PC-9 (cell line): ENCODE results near the gene CTIF. TPM values are rescaled to one million over a fixed set of nuclear protein-coding genes. Genes with fewer than 3 reads are reported as not detected.
A peak's percentile ranks its signal among the peaks of the same experiment; 100 is the strongest.

Experiments used
- BruUV-seq: library from RNA; stranded (reverse); fragments of 400-500 nt; replicated peaks from 2 replicates; lab custom pipeline; 2021; lab: Mats Ljungman, UMichigan
- CTCF ChIA-PET: fragments of 300-600 bp; sonication (Branson Sonifier 250); formaldehyde crosslinking; loops from one replicate; lab custom pipeline; 2022; ENCODE audit warnings: antibody characterized with exemption; lab: Charles Lee
- POLR2A ChIA-PET: fragments of 300-600 bp; sonication (Branson Sonifier 250); formaldehyde crosslinking; loops from one replicate; lab custom pipeline; 2022; ENCODE audit warnings: antibody characterized with exemption; ENCODE audit not compliant: unreplicated experiment; lab: Charles Lee
- DNase-seq, 2 experiments: peaks; one replicate each; pipeline versions ENCODE4 v3.0.0 to v3.0.0-alpha.2; 2015 to 2022; ENCODE audit warnings: mixed read lengths in 1 of 2
- H2AFZ ChIP-seq: fragments of 200-600 bp; sonication (generic); 2 replicates; pipeline ENCODE4 v1.8.1; 2017; ENCODE audit warnings: antibody characterized with exemption
- H3F3A ChIP-seq: fragments of 200-600 bp; sonication (generic); 2 replicates; pipeline ENCODE4 v1.8.1; 2017; ENCODE audit warnings: antibody characterized with exemption, mild to moderate bottlenecking, low read depth; ENCODE audit not compliant: insufficient read depth
- H3K27ac ChIP-seq: fragments of 200-600 bp; sonication (generic); 2 replicates; pipeline ENCODE4 v1.6.1; 2016; ENCODE audit warnings: mixed run types
- H3K27me3 ChIP-seq: fragments of 200-600 bp; sonication (generic); 2 replicates; pipeline ENCODE4 v1.6.1; 2016; ENCODE audit warnings: low read depth, mixed run types; ENCODE audit not compliant: insufficient read depth
- H3K36me3 ChIP-seq: fragments of 200-600 bp; sonication (generic); 2 replicates; pipeline ENCODE4 v1.6.1; 2016; ENCODE audit warnings: low read depth, mixed run types
- H3K4me1 ChIP-seq: fragments of 200-600 bp; sonication (generic); replicated peaks from 2 replicates; pipeline ENCODE4 v1.6.1; 2016; ENCODE audit warnings: mixed run types; ENCODE audit not compliant: insufficient read depth
- H3K4me2 ChIP-seq: fragments of 200-600 bp; sonication (generic); 2 replicates; pipeline ENCODE4 v1.6.1; 2017; ENCODE audit warnings: mixed run types
- H3K4me3 ChIP-seq: fragments of 200-600 bp; sonication (generic); 2 replicates; pipeline ENCODE4 v1.6.1; 2016; ENCODE audit warnings: mixed run types
- H3K79me2 ChIP-seq: fragments of 200-600 bp; sonication (generic); 2 replicates; pipeline ENCODE4 v1.6.1; 2017; ENCODE audit warnings: low read depth, mixed run types
- H3K9me2 ChIP-seq: fragments of 200-600 bp; sonication (generic); 2 replicates; pipeline ENCODE4 v1.8.1; 2017; ENCODE audit warnings: mild to moderate bottlenecking; ENCODE audit not compliant: insufficient read depth
- H3K9me3 ChIP-seq: fragments of 200-600 bp; sonication (generic); 2 replicates; pipeline ENCODE4 v1.8.1; 2016; ENCODE audit warnings: low read depth; ENCODE audit not compliant: insufficient read depth
- H4K20me1 ChIP-seq: fragments of 200-600 bp; sonication (generic); 2 replicates; pipeline ENCODE4 v1.8.1; 2017; ENCODE audit not compliant: insufficient read depth
- EZH2 ChIP-seq: fragments of 200-600 bp; sonication (generic); IDR thresholded peaks from 2 replicates; pipeline ENCODE4 v1.8.0; 2017; ENCODE audit warnings: antibody characterized with exemption, low read depth
- intact Hi-C: fragments of 100-400 bp; cut with micrococcal nuclease; formaldehyde crosslinking; loops from one replicate; pipeline ENCODE4 v1.10.0; 2022; ENCODE audit not compliant: unreplicated experiment
- total RNA-seq: library from RNA; stranded (reverse); gene quantifications from 2 replicates; pipeline ENCODE4 v1.2.3, GENCODE V29; 2021
- TF ChIP-seq, protein P1 (sequence below): fragments of 200-600 bp; sonication (generic); conservative IDR thresholded peaks from 2 replicates; pipeline ENCODE4 v1.6.1; 2017; ENCODE audit warnings: mixed run types, antibody characterized with exemption, mild to moderate bottlenecking, moderate library complexity

CTIF gene
- total RNA-seq, 1 experiment from 2014 or later = 26.2 TPM

DNA sequence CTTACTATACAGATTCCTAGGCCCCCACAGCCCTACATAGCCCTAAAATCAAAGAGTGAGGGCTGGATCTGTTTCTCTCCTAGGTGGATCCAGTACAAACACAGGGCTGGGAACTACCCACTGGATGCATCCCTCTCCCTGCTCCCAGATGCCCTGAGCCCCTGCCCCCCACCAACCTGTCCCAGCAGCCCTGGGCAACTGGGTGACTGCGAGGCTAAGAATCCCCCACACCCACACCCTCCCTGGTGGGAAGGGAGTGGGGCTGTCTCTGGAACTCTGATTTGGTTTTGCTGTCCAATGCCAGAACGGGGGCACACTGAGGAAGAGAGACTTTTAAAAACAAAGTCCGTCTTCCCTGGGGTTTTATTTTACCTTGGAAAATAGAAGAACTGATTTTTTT is 298.8 kb downstream of the CTIF start:
- Histone ChIP-seq H3K4me1 (peaks cover 82% of the 10 kb centered on the region), H3K9me2 (no peaks in the 10 kb centered on the region), H3K27ac (peak overlapping the region; percentile 97), H3K27me3 (no peaks in the 10 kb centered on the region), H3K9me3 (no peaks in the 10 kb centered on the region), H3K36me3 (no peaks in the 10 kb centered on the region), H2AFZ (no peak overlapping the region), H3K79me2 (0 out of 2 replicates have a peak, but pooled peaks cover 3% of the 10 kb centered on the region), H3K4me2 (peak overlapping the region; percentile 4; the same call in 1 of the 2 replicates), H4K20me1 (no peaks in the 10 kb centered on the region), H3F3A (peaks cover 52% of the 10 kb centered on the region), H3K4me3 (no peak overlapping the region)
- intact Hi-C loops = no loop called here
- POLR2A ChIA-PET = no interaction called here
- CTCF ChIA-PET = no interaction called here
- no peak for TF ChIP-seq EZH2
- TF ChIP-seq, protein P1, sequence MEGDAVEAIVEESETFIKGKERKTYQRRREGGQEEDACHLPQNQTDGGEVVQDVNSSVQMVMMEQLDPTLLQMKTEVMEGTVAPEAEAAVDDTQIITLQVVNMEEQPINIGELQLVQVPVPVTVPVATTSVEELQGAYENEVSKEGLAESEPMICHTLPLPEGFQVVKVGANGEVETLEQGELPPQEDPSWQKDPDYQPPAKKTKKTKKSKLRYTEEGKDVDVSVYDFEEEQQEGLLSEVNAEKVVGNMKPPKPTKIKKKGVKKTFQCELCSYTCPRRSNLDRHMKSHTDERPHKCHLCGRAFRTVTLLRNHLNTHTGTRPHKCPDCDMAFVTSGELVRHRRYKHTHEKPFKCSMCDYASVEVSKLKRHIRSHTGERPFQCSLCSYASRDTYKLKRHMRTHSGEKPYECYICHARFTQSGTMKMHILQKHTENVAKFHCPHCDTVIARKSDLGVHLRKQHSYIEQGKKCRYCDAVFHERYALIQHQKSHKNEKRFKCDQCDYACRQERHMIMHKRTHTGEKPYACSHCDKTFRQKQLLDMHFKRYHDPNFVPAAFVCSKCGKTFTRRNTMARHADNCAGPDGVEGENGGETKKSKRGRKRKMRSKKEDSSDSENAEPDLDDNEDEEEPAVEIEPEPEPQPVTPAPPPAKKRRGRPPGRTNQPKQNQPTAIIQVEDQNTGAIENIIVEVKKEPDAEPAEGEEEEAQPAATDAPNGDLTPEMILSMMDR = no peak
- no TSS peak for BruUV-seq
- no peak for DNase-seq

DNA sequence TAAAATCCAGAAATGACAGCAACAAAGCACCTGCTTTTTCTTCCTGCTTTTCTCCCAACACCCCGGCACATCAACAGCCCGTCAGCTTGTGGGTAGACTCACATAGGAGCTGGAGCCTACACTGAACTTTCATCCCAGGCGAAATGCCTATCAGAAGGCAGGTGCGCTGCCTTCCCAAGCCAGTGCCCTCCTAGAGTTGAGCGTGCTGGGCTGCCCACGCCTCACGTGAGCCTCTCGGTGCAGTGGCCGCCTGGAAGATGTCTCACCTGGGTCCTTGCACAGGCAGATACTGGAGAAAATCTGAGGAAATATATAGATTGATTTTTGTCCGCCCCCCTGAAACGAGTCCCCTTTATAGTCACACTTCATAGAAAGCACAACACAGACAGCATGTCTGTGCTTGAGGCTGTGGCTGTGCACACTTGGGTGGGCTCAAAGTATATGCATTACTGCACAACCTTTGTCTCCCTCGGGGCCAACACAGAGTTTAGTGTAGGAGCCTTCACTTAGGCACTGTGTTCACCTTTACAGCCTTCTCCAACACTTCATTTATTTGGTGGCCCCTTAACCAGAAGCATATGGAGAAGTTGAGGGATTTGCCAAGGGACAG is 299.4 kb downstream of the CTIF start:
- TF ChIP-seq, protein P1 = no peak
- TF ChIP-seq EZH2 = no peak
- Histone ChIP-seq H3K9me2 (no peaks in the 10 kb centered on the region), H3K4me1 (peaks cover 81% of the 10 kb centered on the region), H3K79me2 (0 out of 2 replicates have a peak, but pooled peaks cover 3% of the 10 kb centered on the region), H3F3A (peaks cover 50% of the 10 kb centered on the region), H4K20me1 (no peaks in the 10 kb centered on the region), H3K9me3 (no peaks in the 10 kb centered on the region), H3K4me2 (peak overlapping the region; percentile 83), H3K4me3 (no peak overlapping the region), H3K27ac (peak overlapping the region; percentile 97), H3K27me3 (no peaks in the 10 kb centered on the region), H3K36me3 (no peaks in the 10 kb centered on the region), H2AFZ (no peak overlapping the region)
- no TSS peak for BruUV-seq
- CTCF ChIA-PET = no interaction called here
- POLR2A ChIA-PET = no interaction called here
- DNase-seq = no peak
- intact Hi-C loops = no loop called here

DNA sequence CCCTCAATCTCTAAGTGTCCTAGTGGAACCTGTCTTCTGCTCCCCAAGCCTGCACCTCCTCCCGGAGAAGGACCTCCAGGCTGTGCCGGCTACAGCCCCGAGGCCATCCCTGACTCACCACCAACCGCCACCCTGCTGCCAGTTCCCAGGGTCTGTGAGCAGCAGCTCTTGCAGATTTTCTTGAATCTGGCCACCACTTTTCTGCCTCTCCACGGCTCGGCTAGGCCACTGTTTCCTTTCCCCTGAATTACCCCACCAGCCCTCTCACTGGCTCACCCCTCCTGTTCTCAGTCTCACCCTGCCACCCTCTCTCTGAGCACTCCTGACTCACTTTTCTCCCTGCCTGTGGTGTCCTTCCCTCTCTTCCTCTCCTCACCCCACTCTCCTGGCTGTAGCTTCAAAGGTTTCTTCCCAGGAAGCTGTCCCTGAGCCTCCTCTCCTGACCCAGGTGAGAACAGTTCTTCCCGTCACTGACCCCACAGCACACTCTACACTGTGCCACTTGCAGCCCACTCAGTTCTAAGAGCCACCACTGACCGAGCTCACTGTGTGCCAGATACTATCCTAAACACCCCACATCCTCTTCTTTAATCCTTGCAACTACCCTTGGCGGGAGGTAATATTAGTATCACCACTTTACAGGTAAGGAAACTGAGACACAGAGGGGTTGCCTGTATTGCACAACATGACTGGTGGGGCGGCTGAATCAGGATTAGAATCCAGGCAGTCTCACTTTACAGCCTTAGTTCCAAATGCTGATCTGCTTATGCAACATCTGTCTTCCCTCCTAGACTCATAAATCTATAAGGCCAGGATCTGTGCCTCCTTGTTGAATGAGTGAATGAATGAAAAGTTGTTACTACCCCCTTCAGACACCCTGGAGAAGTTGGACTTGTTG is 300.3 kb downstream of the CTIF start:
- Histone ChIP-seq H3K27ac (peak overlapping the region; percentile 97), H3K27me3 (no peaks in the 10 kb centered on the region), H3K36me3 (no peaks in the 10 kb centered on the region), H3K9me3 (no peaks in the 10 kb centered on the region), H3F3A (peaks cover 41% of the 10 kb centered on the region), H3K4me3 (peak overlapping the region; percentile 29; the same call in 1 of the 2 replicates), H2AFZ (peak overlapping the region; percentile 39; the same call in 1 of the 2 replicates), H3K4me1 (peaks cover 72% of the 10 kb centered on the region), H4K20me1 (no peaks in the 10 kb centered on the region), H3K4me2 (peak overlapping the region; percentile 83), H3K79me2 (0 out of 2 replicates have a peak, but pooled peaks cover 3% of the 10 kb centered on the region), H3K9me2 (no peaks in the 10 kb centered on the region)
- no peak for TF ChIP-seq EZH2
- TF ChIP-seq, protein P1 = no peak
- no TSS peak for BruUV-seq
- intact Hi-C loops = no loop called here
- ChIA-PET POLR2A (no interaction called here), CTCF (no interaction called here)
- DNase-seq = peak; percentile 62 to 78
